Anterior cingulate cortex (tissue), 58 donors: ENCODE data around the gene TBC1D14.

Experiments used
- DNase-seq, 58 donors: peaks; one replicate each; lab custom pipeline; 2025; lab: John Stamatoyannopoulos, UW

Gene TBC1D14

GRCh38 chr4:6909113-6909969 is at the start of gene TBC1D14:
Gene TBC1D14 (plus strand): TSS chr4:6909826. CDS start chr4:6923390, 13,564 bp downstream.
- DNase-seq: peak in 57 of 58 donors; percentile 43 to 96 (median 86)

GRCh38 chr4:6868386-6868785 is 41.2 kb upstream of the TBC1D14 start:
- DNase-seq: no peak

GRCh38 chr4:6869944-6870343 is 39.7 kb upstream of the TBC1D14 start:
- no peak for DNase-seq

GRCh38 chr4:6873291-6873690 is 36.3 kb upstream of the TBC1D14 start:
- DNase-seq: no peak

GRCh38 chr4:6873792-6874461 is 35.7 kb upstream of the TBC1D14 start:
- peak in 45 of 58 donors; percentile 8 to 81 (median 41) for DNase-seq

- DNase-seq: no peak
These were observed 34.6 kb upstream of the TBC1D14 start for GRCh38 chr4:6874981-6875380.

GRCh38 chr4:6875431-6875831 is 34.2 kb upstream of the TBC1D14 start:
- peak in 22 of 58 donors; percentile 13 to 57 (median 33) for DNase-seq

- DNase-seq: no peak
These were observed 33.2 kb upstream of the TBC1D14 start for GRCh38 chr4:6876440-6876839.

- DNase-seq: no peak
These were observed 32.6 kb upstream of the TBC1D14 start for GRCh38 chr4:6877067-6877466.

GRCh38 chr4:6878451-6879059 is 31.1 kb upstream of the TBC1D14 start:
- DNase-seq: no peak

- peak in 8 of 58 donors; percentile 12 to 53 (median 34) for DNase-seq
These were observed 28.9 kb upstream of the TBC1D14 start for GRCh38 chr4:6880691-6881090.

- DNase-seq: no peak
These were observed 27.7 kb upstream of the TBC1D14 start for GRCh38 chr4:6881908-6882307.

GRCh38 chr4:6884341-6884870 is 25.2 kb upstream of the TBC1D14 start:
- no peak for DNase-seq

GRCh38 chr4:6885953-6886557 is 23.6 kb upstream of the TBC1D14 start:
- peak in 45 of 58 donors; percentile 27 to 81 (median 56) for DNase-seq

- DNase-seq: no peak
These were observed 22.7 kb upstream of the TBC1D14 start for GRCh38 chr4:6886886-6887285.

GRCh38 chr4:6887591-6888371 is 21.8 kb upstream of the TBC1D14 start:
- DNase-seq: no peak

GRCh38 chr4:6888506-6889071 is 21.0 kb upstream of the TBC1D14 start:
- DNase-seq: no peak

GRCh38 chr4:6889101-6889735 is 20.4 kb upstream of the TBC1D14 start:
- no peak for DNase-seq
